K562 (cell line): ENCODE measurements around the gene TIMP1. TPM values are rescaled to one million over a fixed set of nuclear protein-coding genes. Genes with fewer than 3 reads are reported as not detected.

Source experiments
- ATAC-seq: fragments of 200-7000 bp; cut with Tn5 transposase; 3 replicates; pipeline ENCODE4 v1.9.1; 2020; ENCODE audit warnings: moderate library complexity
- BruUV-seq: library from RNA; stranded (reverse); fragments of 400-500 nt; replicated peaks from 2 replicates; lab custom pipeline; 2021; lab: Mats Ljungman, UMichigan
- CTCF ChIA-PET: fragments of 300-600 bp; formaldehyde crosslinking; extraction: SDS; loops from one replicate; lab custom pipeline; 2021; ENCODE audit warnings: low intra/inter-chr PET ratio; lab: Yijun Ruan, JAX
- POLR2A ChIA-PET: fragments of 300-600, 350-650 bp; sonication (Branson Sonifier 250); formaldehyde crosslinking; extraction: SDS; loops from one replicate; lab custom pipeline; 2021; ENCODE audit warnings: antibody characterized with exemption, inconsistent platforms; lab: Yijun Ruan, JAX
- DNase-seq, 4 experiments: peaks; one replicate each; pipeline versions ENCODE4 v3.0.0 to v3.0.0-alpha.2; 2011 to 2018; ENCODE audit warnings: low spot score in 3 of 4, mixed read lengths in 3 of 4; ENCODE audit errors: extremely low read depth in 1 of 4
- FAIRE-seq: peaks from 2 replicates; lab custom pipeline; 2011; peaks lifted over from hg19 to GRCh38; lab: Jason Lieb, UNC
- H2AFZ ChIP-seq: 2 replicates; pipeline ENCODE4 v1.6.0; 2011; ENCODE audit warnings: low read depth, low read length, control low read depth, inconsistent platforms
- H3K27ac ChIP-seq: fragments of 200-600 bp; 3 replicates; pipeline ENCODE4 v1.8.0; 2011; ENCODE audit warnings: low read depth, mild to moderate bottlenecking, control low read depth, inconsistent platforms, low read length, moderate library complexity, mixed read lengths; ENCODE audit errors: extremely low read depth
- H3K27me3 ChIP-seq, 2 experiments: fragments of 300-600 bp in 1 of 2; 2 replicates in 1 of 2; 3 replicates in 1 of 2; pipeline versions ENCODE4 v1.6.0 to v1.8.0; 2011; ENCODE audit warnings: inconsistent platforms in 2 of 2, low read length in 2 of 2, mild to moderate bottlenecking in 1 of 2, mixed read lengths in 1 of 2, moderate library complexity in 1 of 2; ENCODE audit not compliant: control insufficient read depth in 2 of 2, insufficient read depth in 2 of 2
- H3K36me3 ChIP-seq: fragments of 300-600 bp; 3 replicates; pipeline ENCODE4 v1.8.0; 2011; ENCODE audit warnings: mild to moderate bottlenecking, low read length, inconsistent platforms; ENCODE audit not compliant: control insufficient read depth, insufficient read depth
- H3K4me1 ChIP-seq, 2 experiments: fragments of 200-600 bp in 1 of 2; replicated peaks in 1 of 2; 2 replicates in 1 of 2; 3 replicates in 1 of 2; pipeline versions ENCODE4 v1.5.1 to v1.8.0; 2011; ENCODE audit warnings: inconsistent platforms in 2 of 2, low read length in 2 of 2, mild to moderate bottlenecking in 1 of 2, mixed read lengths in 1 of 2, moderate library complexity in 1 of 2; ENCODE audit not compliant: control insufficient read depth in 2 of 2, insufficient read depth in 2 of 2
- H3K4me2 ChIP-seq: 2 replicates; pipeline ENCODE4 v1.6.1; 2011; ENCODE audit warnings: low read length, control low read depth, inconsistent platforms, mixed read lengths; ENCODE audit not compliant: insufficient read depth
- H3K4me3 ChIP-seq: fragments of 200-600 bp; sonication (generic), shearing (Covaris generic); 2 replicates; pipeline ENCODE4 v1.5.1; 2016; ENCODE audit warnings: control low read depth, inconsistent platforms
- H3K79me2 ChIP-seq: fragments of 200-600 bp; 3 replicates; pipeline ENCODE4 v1.8.0; 2011; ENCODE audit warnings: low read length, inconsistent platforms; ENCODE audit not compliant: control insufficient read depth, insufficient read depth
- H3K9ac ChIP-seq, 2 experiments: 2 replicates each; pipeline versions ENCODE4 v1.6.0 to v1.6.1; 2011; ENCODE audit warnings: low read depth in 2 of 2, low read length in 2 of 2, control low read depth in 1 of 2, inconsistent platforms in 1 of 2, mild to moderate bottlenecking in 1 of 2, mixed read lengths in 1 of 2; ENCODE audit not compliant: insufficient read depth in 1 of 2
- H3K9me1 ChIP-seq: one replicate; pipeline ENCODE4 v1.6.0; 2011; ENCODE audit warnings: inconsistent platforms, mild to moderate bottlenecking, low read length, moderate library complexity; ENCODE audit not compliant: control insufficient read depth, insufficient read depth
- H3K9me3 ChIP-seq: replicated peaks from 2 replicates; pipeline ENCODE4 v1.5.1; 2011; ENCODE audit warnings: low read depth, low read length, inconsistent platforms; ENCODE audit not compliant: control insufficient read depth, insufficient read depth
- H4K20me1 ChIP-seq: replicated peaks from 2 replicates; pipeline ENCODE4 v1.6.1; 2011; ENCODE audit warnings: low read length, inconsistent platforms, mixed read lengths; ENCODE audit not compliant: control insufficient read depth, insufficient read depth
- BRF1 ChIP-seq: IDR thresholded peaks from 3 replicates; pipeline ENCODE4 v1.6.1; 2011; ENCODE audit warnings: borderline replicate concordance, mild to moderate bottlenecking; ENCODE audit not compliant: insufficient read length; ENCODE audit errors: extremely low read depth
- CBX5 ChIP-seq: IDR thresholded peaks from 2 replicates; pipeline ENCODE4 v1.6.1; 2014; ENCODE audit warnings: low read depth, borderline replicate concordance
- COPS2 ChIP-seq: fragments of 450-650 bp; conservative IDR thresholded peaks from 2 replicates; pipeline ENCODE4 v1.6.1; 2016; ENCODE audit warnings: mild to moderate bottlenecking, moderate library complexity
- HLTF ChIP-seq: fragments of 450-650 bp; IDR thresholded peaks from 2 replicates; pipeline ENCODE4 v1.6.1; 2016
- KLF16 ChIP-seq: IDR thresholded peaks from 2 replicates; pipeline ENCODE4 v1.6.1; 2016; ENCODE audit warnings: antibody characterized with exemption
- MCM2 ChIP-seq: fragments of 450-650 bp; IDR thresholded peaks from 2 replicates; pipeline ENCODE4 v1.6.1; 2017; ENCODE audit warnings: low read depth, mild to moderate bottlenecking
- SMARCB1 ChIP-seq: IDR thresholded peaks from 2 replicates; pipeline ENCODE4 v1.6.1; 2011; ENCODE audit warnings: improper control_type of control experiment, low read depth; ENCODE audit not compliant: insufficient read length
- TFAM ChIP-seq: fragments of 250-450 bp; sonication (Bioruptor Pico); conservative IDR thresholded peaks from 2 replicates; pipeline ENCODE4 v1.5.0; 2021; ENCODE audit warnings: mild to moderate bottlenecking, moderate library complexity
- TRIM24 ChIP-seq, 2 experiments: fragments of 450-650 bp; IDR thresholded peaks; 2 replicates each; pipeline ENCODE4 v1.6.1; 2016
- TRIM28 ChIP-seq: fragments of 450-650 bp; IDR thresholded peaks from 2 replicates; pipeline ENCODE4 v1.6.1; 2017
- ZNF280A ChIP-seq: fragments of 450-650 bp; IDR thresholded peaks from 2 replicates; pipeline ENCODE4 v1.6.1; 2018; ENCODE audit warnings: mild to moderate bottlenecking, low read depth; ENCODE audit not compliant: partially characterized antibody
- ZNF384 ChIP-seq: IDR thresholded peaks from 2 replicates; pipeline ENCODE4 v1.6.1; 2012; ENCODE audit warnings: low read depth, low read length, improper control_type of control experiment
- ZNF699 ChIP-seq: fragments of 250-450 bp; sonication (Bioruptor Pico); IDR thresholded peaks from 2 replicates; pipeline ENCODE4 v1.8.0; 2021; ENCODE audit warnings: mild to moderate bottlenecking, moderate library complexity; ENCODE audit not compliant: insufficient replicate concordance
- WGBS: fragments of 100-300 bp; shearing (Covaris generic); methylation state at CpG from one replicate; pipeline ENCODE4 v1.1.6; 2016; ENCODE audit warnings: low coverage, mixed read lengths; ENCODE audit not compliant: insufficient coverage; ENCODE audit errors: missing lambda C conversion rate; 5-methylcytosine and 5-hydroxymethylcytosine counted together
- in situ Hi-C: fragments of 300-500 bp; cut with MboI; formaldehyde crosslinking; loops from 4 replicates; pipeline ENCODE4 v1.15.0; 2018; ENCODE audit warnings: inconsistent platforms, mixed read lengths
- intact Hi-C: fragments of 100-400 bp; cut with micrococcal nuclease; formaldehyde crosslinking; loops from 2 replicates; pipeline ENCODE4 v1.14.2; 2022
- polyA plus RNA-seq, 8 experiments: library from polyadenylated mRNA; depleted of rRNA in 4 of 8; stranded (reverse) in 5 of 8; unstranded in 3 of 8; fragments of >200 nt; fragmentation: Nextera tagmentation in 2 of 8; fragmentation: Illumina TruSeq in 1 of 8; extraction: Ambion mirVana in 2 of 8; extraction: Trizol in 1 of 8; gene quantifications; 2 replicates each; pipeline versions ENCODE4 v1.2.1 to v1.2.3, GENCODE V29; 2011 to 2014; ENCODE audit warnings: inconsistent platforms in 1 of 8, missing spikeins in 1 of 8
- total RNA-seq, 7 experiments: library from RNA; depleted of rRNA in 6 of 7; stranded (reverse); fragments of >200 nt in 6 of 7; fragmentation: Illumina TruSeq in 2 of 7; extraction: Trizol in 2 of 7; gene quantifications; 2 replicates each; pipeline versions ENCODE4 v1.2.1 to v1.2.3, GENCODE V29; 2011 to 2021; ENCODE audit warnings: low replicate concordance in 1 of 7
- TF ChIP-seq, protein P1 (sequence below): fragments of 450-650 bp; IDR thresholded peaks from 2 replicates; pipeline ENCODE4 v1.6.1; 2017; ENCODE audit warnings: antibody characterized with exemption

The TIMP1 gene
- total and polyA plus RNA-seq, 9 of the 15 experiments (the other 6 are each of a cell fraction or from before 2014, with no cell fraction given), result 115 to 699 (median 273) TPM

GRCh38 chrX:47597222-47597621 lies 15.0 kb downstream of the TIMP1 start:
- ChIA-PET CTCF (no interaction called here), POLR2A (interaction anchor here (1.0 kb wide), 1 partner anchor 13 kb away, joined by 3 read pairs; no protein-coding TSS in a partner anchor)
- Histone ChIP-seq H4K20me1 (no peaks in the 10 kb centered on the region), H3K4me2 (no peak overlapping the region), H3K27ac (no peak overlapping the region), H3K4me3 (no peak overlapping the region), H3K36me3 (no peaks in the 10 kb centered on the region), H2AFZ (no peak overlapping the region), H3K4me1 (no peaks in the 10 kb centered on the region), H3K9me1 (no peaks in the 10 kb centered on the region), H3K9ac (no peak overlapping the region), H3K27me3 (no peaks in the 10 kb centered on the region), H3K79me2 (no peaks in the 10 kb centered on the region), H3K9me3 (peaks cover 3% of the 10 kb centered on the region; the same call in 1 of the 2 replicates)
- no peak for TF ChIP-seq KLF16
- TF ChIP-seq, protein P1, sequence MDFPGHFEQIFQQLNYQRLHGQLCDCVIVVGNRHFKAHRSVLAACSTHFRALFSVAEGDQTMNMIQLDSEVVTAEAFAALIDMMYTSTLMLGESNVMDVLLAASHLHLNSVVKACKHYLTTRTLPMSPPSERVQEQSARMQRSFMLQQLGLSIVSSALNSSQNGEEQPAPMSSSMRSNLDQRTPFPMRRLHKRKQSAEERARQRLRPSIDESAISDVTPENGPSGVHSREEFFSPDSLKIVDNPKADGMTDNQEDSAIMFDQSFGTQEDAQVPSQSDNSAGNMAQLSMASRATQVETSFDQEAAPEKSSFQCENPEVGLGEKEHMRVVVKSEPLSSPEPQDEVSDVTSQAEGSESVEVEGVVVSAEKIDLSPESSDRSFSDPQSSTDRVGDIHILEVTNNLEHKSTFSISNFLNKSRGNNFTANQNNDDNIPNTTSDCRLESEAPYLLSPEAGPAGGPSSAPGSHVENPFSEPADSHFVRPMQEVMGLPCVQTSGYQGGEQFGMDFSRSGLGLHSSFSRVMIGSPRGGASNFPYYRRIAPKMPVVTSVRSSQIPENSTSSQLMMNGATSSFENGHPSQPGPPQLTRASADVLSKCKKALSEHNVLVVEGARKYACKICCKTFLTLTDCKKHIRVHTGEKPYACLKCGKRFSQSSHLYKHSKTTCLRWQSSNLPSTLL, result no peak
- no peak for TF ChIP-seq MCM2
- peak; percentile 22 to 29; a peak in 1 of 4 replicates for TF ChIP-seq TRIM24 (IDR thresholded peaks at IDR 0.05)
- TF ChIP-seq COPS2, result no peak
- peak; percentile 60 for TF ChIP-seq ZNF280A
- no peak for TF ChIP-seq BRF1
- TF ChIP-seq ZNF699 (CRISPR knock-in tag), result no peak
- 0 out of 2 replicates have a peak, but pooled peaks have one; percentile 55 for TF ChIP-seq HLTF
- TF ChIP-seq CBX5, result no peak
- TF ChIP-seq TRIM28, result peak; percentile 68; the same call in 1 of the 2 replicates
- TF ChIP-seq SMARCB1, result no peak
- no peak for TF ChIP-seq TFAM (CRISPR knock-in tag)
- TF ChIP-seq ZNF384, result peak; percentile 58; the same call in 1 of the 2 replicates
- 10% methylated on average over 2 of the region's 3 CpGs for WGBS
- FAIRE-seq (no peak), ATAC-seq (no peak), DNase-seq (no peak)
- no TSS peak for BruUV-seq
- in situ Hi-C loops (no loop called here), intact Hi-C loops (no loop called here)
